ENCODE measurements around the gene RAB7B. TPM values are rescaled to one million over a fixed set of nuclear protein-coding genes. Genes with fewer than 3 reads are reported as not detected.

Gene RAB7B
- total RNA-seq, 4 donors from 2014 or later: 0.15 to 0.62 (median 0.33) TPM; not detected in 1

DNA sequence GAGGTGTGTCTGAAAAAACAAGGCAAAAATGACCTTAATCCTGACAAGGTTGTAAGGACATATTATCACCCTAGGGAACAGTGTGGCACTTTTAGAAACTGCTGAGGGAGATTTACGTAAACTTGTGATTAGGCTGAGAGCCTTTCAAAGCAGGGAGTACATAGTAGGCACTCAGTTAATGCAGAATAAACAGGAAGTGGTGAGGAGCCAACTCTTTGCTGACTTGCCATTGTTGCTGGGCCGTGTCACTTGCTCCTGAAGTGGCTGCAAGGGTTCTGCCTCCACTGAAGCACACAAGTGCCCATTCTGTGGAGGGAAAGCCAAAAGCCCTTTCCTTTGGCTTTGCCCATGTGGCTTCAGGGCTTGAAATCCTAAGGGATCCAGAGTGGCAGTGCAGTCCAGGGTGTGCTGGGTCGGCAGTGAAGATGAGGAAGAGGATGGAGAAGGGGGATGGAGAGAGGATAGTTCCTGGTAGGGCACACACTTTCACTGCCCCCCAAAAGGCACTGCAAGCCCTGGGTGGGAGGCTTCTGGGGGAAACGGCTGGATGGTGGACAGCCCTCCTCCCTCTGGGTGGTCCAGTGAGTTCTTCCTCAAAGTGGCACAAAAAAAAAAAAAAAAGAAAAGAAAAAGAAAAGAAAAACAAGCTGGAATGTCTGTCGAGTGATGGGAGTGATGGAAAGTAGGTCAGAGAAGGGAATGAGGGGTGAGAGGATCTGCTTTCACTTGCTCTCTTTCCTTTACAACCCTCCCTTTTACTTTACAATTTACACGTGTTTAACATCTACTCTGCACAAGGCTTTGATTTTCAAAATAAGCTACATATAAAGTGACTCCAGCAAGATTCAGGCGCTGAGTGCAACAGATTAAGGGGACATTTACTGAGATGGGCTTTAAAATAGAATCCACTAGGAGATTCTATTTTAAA is 36.1 kb upstream of the RAB7B start:
- Histone ChIP-seq H3K36me3 (no peaks in the 10 kb centered on the region), H3K9me3 (no peaks in the 10 kb centered on the region), H3K27me3 (peaks cover 0 to 6% (median 3%) of the 10 kb centered on the region in 3 donors), H3K4me3 (no peak overlapping the region), H3K27ac (no peak overlapping the region), H3K4me1 (peaks cover 0 to 4% of the 10 kb centered on the region in 2 donors)
- DNase-seq: no peak
- TF ChIP-seq, protein P1, sequence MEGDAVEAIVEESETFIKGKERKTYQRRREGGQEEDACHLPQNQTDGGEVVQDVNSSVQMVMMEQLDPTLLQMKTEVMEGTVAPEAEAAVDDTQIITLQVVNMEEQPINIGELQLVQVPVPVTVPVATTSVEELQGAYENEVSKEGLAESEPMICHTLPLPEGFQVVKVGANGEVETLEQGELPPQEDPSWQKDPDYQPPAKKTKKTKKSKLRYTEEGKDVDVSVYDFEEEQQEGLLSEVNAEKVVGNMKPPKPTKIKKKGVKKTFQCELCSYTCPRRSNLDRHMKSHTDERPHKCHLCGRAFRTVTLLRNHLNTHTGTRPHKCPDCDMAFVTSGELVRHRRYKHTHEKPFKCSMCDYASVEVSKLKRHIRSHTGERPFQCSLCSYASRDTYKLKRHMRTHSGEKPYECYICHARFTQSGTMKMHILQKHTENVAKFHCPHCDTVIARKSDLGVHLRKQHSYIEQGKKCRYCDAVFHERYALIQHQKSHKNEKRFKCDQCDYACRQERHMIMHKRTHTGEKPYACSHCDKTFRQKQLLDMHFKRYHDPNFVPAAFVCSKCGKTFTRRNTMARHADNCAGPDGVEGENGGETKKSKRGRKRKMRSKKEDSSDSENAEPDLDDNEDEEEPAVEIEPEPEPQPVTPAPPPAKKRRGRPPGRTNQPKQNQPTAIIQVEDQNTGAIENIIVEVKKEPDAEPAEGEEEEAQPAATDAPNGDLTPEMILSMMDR (IDR thresholded peaks at IDR 0.05 in 4 of 5, conservative IDR thresholded peaks at IDR 0.05 in 1 of 5): no peak
- no peak for TF ChIP-seq POLR2A (IDR thresholded peaks at IDR 0.05)
- in situ Hi-C loops (cut with MboI; ENCODE audit: low sequenced_read_pairs in 4 of 4): no loop called here
- intact Hi-C loops (cut with DNase I; ENCODE audit: low total_unique reads): no loop called here
- ATAC-seq: no peak

DNA sequence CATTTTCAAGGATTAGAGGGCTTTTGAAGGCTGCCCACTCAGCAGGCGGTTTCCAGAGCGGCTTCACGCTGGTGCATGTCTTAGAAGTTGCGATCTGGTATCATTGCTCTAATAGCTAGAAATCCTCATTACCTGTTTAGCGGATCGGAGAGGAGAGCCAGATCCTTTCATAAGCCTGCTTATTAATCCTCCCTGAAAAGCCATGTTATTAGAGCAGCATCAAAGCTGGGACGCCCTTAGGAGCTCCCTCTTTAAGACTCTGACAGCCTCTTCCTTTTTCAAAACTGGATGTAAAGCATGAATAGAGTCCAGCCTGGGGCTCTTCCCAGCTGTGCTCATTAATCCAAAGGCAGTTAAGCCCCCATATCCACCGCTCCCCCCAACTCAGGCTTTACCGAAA is 34.4 kb upstream of the RAB7B start:
- H3K4me3 ChIP-seq: no peak overlapping the region
- no peaks in the 10 kb centered on the region for H3K36me3 ChIP-seq
- DNase-seq: no peak
- TF ChIP-seq, protein P1 (IDR thresholded peaks at IDR 0.05 in 4 of 5, conservative IDR thresholded peaks at IDR 0.05 in 1 of 5): no peak
- TF ChIP-seq POLR2A (IDR thresholded peaks at IDR 0.05): no peak
- H3K9me3 ChIP-seq: no peaks in the 10 kb centered on the region
- in situ Hi-C loops (cut with MboI; ENCODE audit: low sequenced_read_pairs in 4 of 4): no loop called here
- no peak for ATAC-seq
- intact Hi-C loops (cut with DNase I; ENCODE audit: low total_unique reads): no loop called here
- H3K27me3 ChIP-seq: peaks cover 0 to 6% (median 0%) of the 10 kb centered on the region in 3 donors
- peaks cover 0 to 4% of the 10 kb centered on the region in 2 donors for H3K4me1 ChIP-seq
- H3K27ac ChIP-seq: no peak overlapping the region

DNA sequence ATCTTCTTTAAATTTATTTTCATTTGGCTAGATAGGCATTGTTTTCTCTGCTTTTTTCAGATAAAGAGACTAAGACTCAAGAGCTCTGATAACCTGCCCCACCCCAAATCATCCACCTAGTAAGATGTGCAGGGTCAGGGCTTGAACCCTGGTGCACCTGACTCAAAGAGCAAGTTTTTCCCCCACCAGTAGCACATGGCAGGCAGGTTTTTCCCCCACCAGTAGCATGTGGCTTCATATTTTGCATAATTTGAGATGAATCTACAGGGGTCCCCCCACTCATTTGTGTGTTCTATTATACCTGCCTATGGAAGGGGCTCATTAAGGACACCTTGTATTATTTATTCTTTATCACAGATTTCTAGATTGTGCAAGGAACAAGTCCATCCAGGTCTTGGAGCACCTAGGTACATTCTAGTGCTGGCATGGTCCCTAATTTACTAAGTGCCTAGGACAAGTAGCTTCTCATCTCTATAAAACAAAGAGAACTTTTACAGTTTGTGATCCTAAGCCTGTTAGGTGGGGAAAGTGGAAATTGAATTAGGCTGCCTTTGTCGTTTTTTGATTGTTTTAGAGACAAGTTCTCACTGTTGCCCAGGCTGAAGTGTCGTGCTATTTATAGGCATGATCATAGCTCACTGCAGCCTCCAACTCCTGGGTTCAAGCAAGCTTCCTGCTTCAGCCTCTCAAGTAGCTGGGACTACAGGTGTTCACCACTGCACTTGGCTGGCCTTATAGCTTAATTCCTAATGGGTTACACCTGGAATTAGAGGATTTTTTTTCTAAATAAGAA is 33.7 kb upstream of the RAB7B start:
- DNase-seq (no peak), ATAC-seq (no peak)
- H3K27ac ChIP-seq: no peak overlapping the region
- TF ChIP-seq, protein P1 (IDR thresholded peaks at IDR 0.05 in 4 of 5, conservative IDR thresholded peaks at IDR 0.05 in 1 of 5): no peak
- TF ChIP-seq POLR2A (IDR thresholded peaks at IDR 0.05): no peak
- intact Hi-C loops (cut with DNase I; ENCODE audit: low total_unique reads) (no loop called here), in situ Hi-C loops (cut with MboI; ENCODE audit: low sequenced_read_pairs in 4 of 4) (no loop called here)
- H3K4me3 ChIP-seq: no peak overlapping the region
- H3K36me3 ChIP-seq: no peaks in the 10 kb centered on the region
- H3K4me1 ChIP-seq: peaks cover 0 to 4% of the 10 kb centered on the region in 2 donors
- peaks cover 0 to 6% (median 0%) of the 10 kb centered on the region in 3 donors for H3K27me3 ChIP-seq
- no peaks in the 10 kb centered on the region for H3K9me3 ChIP-seq

DNA sequence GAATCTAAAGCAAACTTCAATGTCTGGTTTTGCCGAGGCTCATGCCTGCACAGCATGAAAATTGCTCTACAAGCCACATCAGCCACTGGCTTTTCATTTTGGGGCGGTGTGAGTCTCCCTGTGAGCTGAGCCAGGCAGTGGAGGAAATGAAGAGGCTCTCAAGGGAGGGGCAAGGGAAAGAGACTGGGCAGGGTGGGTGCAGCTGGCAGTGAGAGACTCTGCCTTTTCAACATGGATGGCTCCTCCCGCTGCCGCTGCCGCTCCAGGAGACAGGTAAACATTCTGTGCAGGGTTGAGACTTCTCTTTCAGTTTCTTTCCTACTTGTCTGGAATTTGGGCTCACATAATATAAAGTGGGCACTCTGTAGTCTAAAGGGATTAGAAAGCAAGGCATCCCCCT is 31.8 kb upstream of the RAB7B start:
- ATAC-seq (no peak), DNase-seq (no peak)
- Histone ChIP-seq H3K27me3 (peaks cover 0 to 6% (median 0%) of the 10 kb centered on the region in 3 donors), H3K4me3 (no peak overlapping the region), H3K27ac (no peak overlapping the region), H3K9me3 (no peaks in the 10 kb centered on the region), H3K36me3 (no peaks in the 10 kb centered on the region), H3K4me1 (peaks cover 0 to 4% of the 10 kb centered on the region in 2 donors)
- intact Hi-C loops (cut with DNase I; ENCODE audit: low total_unique reads): no loop called here
- in situ Hi-C loops (cut with MboI; ENCODE audit: low sequenced_read_pairs in 4 of 4): no loop called here
- TF ChIP-seq POLR2A (IDR thresholded peaks at IDR 0.05): no peak
- TF ChIP-seq, protein P1 (IDR thresholded peaks at IDR 0.05 in 4 of 5, conservative IDR thresholded peaks at IDR 0.05 in 1 of 5): no peak
